Suprapubic skin (tissue), 4 donors: ENCODE results near the gene DEDD2. TPM values are rescaled to one million over a fixed set of nuclear protein-coding genes. Genes with fewer than 3 reads are reported as not detected.

ENCODE experiments used
- DNase-seq, 2 donors: peaks; one replicate each; pipeline ENCODE4 v3.0.0-alpha.2; 2019; ENCODE audit warnings: low spot score in 2 of 2
- H3K27ac ChIP-seq: fragments of 200-600 bp; sonication (generic); one replicate; pipeline ENCODE4 v1.5.1; 2019
- H3K27me3 ChIP-seq: fragments of 200-600 bp; sonication (generic); one replicate; pipeline ENCODE4 v1.5.1; 2019
- H3K36me3 ChIP-seq: fragments of 200-600 bp; sonication (generic); one replicate; pipeline ENCODE4 v1.5.1; 2019
- H3K4me1 ChIP-seq: fragments of 200-600 bp; sonication (generic); one replicate; pipeline ENCODE4 v1.5.1; 2019
- H3K4me3 ChIP-seq: fragments of 200-600 bp; sonication (generic); one replicate; pipeline ENCODE4 v1.5.1; 2019; ENCODE audit warnings: mild to moderate bottlenecking
- H3K9me3 ChIP-seq: fragments of 200-600 bp; sonication (generic); one replicate; pipeline ENCODE4 v1.5.1; 2019
- CTCF ChIP-seq, 2 donors: fragments of 200-600 bp in 1 of 2; fragments of 450-650 bp in 1 of 2; sonication (generic) in 1 of 2; IDR thresholded peaks; one replicate each; pipeline ENCODE4 v1.5.1; 2016 to 2019; ENCODE audit warnings: antibody characterized with exemption in 2 of 2, mild to moderate bottlenecking in 1 of 2, moderate library complexity in 1 of 2
- EP300 ChIP-seq: sonication (generic); formaldehyde crosslinking; IDR thresholded peaks from one replicate; pipeline ENCODE4 v1.6.1; 2017; ENCODE audit warnings: antibody characterized with exemption
- POLR2A ChIP-seq, 2 donors: fragments of 450-650 bp; IDR thresholded peaks; one replicate each; pipeline ENCODE4 v1.6.1; 2017; ENCODE audit warnings: antibody characterized with exemption in 2 of 2, mild to moderate bottlenecking in 2 of 2, moderate library complexity in 2 of 2
- POLR2AphosphoS5 ChIP-seq, 3 donors: sonication (generic); formaldehyde crosslinking; IDR thresholded peaks; one replicate each; pipeline ENCODE4 v1.6.1; 2017; ENCODE audit warnings: antibody characterized with exemption in 3 of 3
- WGBS: methylation state at CpG from one replicate; pipeline ENCODE4 v1.1.5; 2018; 5-methylcytosine and 5-hydroxymethylcytosine counted together
- total RNA-seq, 4 donors: library from RNA; depleted of rRNA; stranded (reverse); fragments of >200 nt; gene quantifications; one replicate each; pipeline ENCODE4 v1.1.0, GENCODE V29; 2016

The DEDD2 gene
- total RNA-seq, 4 donors from 2014 or later: 51.3 to 78.9 (median 65.6) TPM

- TF ChIP-seq CTCF (IDR thresholded peaks at IDR 0.05) (no peak), POLR2A (IDR thresholded peaks at IDR 0.05) (no peak), POLR2AphosphoS5 (IDR thresholded peaks at IDR 0.05) (no peak), EP300 (no peak)
- WGBS: under 1% methylated on average over 34 of the region's 34 CpGs
These were observed 41.4 kb downstream of the DEDD2 start for GRCh38 chr19:42175952-42176648.

GRCh38 chr19:42174958-42175734 is 42.3 kb downstream of the DEDD2 start:
- H3K27me3 ChIP-seq: peaks cover 61% of the 10 kb centered on the region
- DNase-seq: no peak
- TF ChIP-seq POLR2AphosphoS5 (IDR thresholded peaks at IDR 0.05) (no peak), CTCF (IDR thresholded peaks at IDR 0.05) (no peak), EP300 (no peak), POLR2A (IDR thresholded peaks at IDR 0.05) (no peak)

More at GRCh38 chr19:42175952-42176648, 41.4 kb downstream of the DEDD2 start:
- no peaks in the 10 kb centered on the region for H3K36me3 ChIP-seq
- peaks cover 69% of the 10 kb centered on the region for H3K27me3 ChIP-seq
- H3K4me1 ChIP-seq: peaks cover 18% of the 10 kb centered on the region
- H3K27ac ChIP-seq: no peak overlapping the region
- H3K4me3 ChIP-seq: peak overlapping the region; percentile 56
- H3K9me3 ChIP-seq: no peaks in the 10 kb centered on the region
- no peak for DNase-seq

GRCh38 chr19:42174188-42174587 is 43.3 kb downstream of the DEDD2 start:
- no peaks in the 10 kb centered on the region for H3K36me3 ChIP-seq
- H3K9me3 ChIP-seq: no peaks in the 10 kb centered on the region
- no peak for DNase-seq
- H3K27me3 ChIP-seq: peaks cover 56% of the 10 kb centered on the region
- no peak for TF ChIP-seq EP300
- TF ChIP-seq POLR2A (IDR thresholded peaks at IDR 0.05): no peak
- TF ChIP-seq POLR2AphosphoS5 (IDR thresholded peaks at IDR 0.05): no peak
- no peak for TF ChIP-seq CTCF (IDR thresholded peaks at IDR 0.05)
- WGBS: 89% methylated on average over 11 of the region's 11 CpGs
- no peak overlapping the region for H3K27ac ChIP-seq
- H3K4me1 ChIP-seq: peaks cover 18% of the 10 kb centered on the region
- no peak overlapping the region for H3K4me3 ChIP-seq

More at GRCh38 chr19:42174958-42175734, 42.3 kb downstream of the DEDD2 start:
- no peak overlapping the region for H3K4me3 ChIP-seq
- no peaks in the 10 kb centered on the region for H3K36me3 ChIP-seq
- 55% methylated on average over 6 of the region's 6 CpGs for WGBS
- peaks cover 18% of the 10 kb centered on the region for H3K4me1 ChIP-seq
- no peak overlapping the region for H3K27ac ChIP-seq
- no peaks in the 10 kb centered on the region for H3K9me3 ChIP-seq

GRCh38 chr19:42173695-42174094 is 43.8 kb downstream of the DEDD2 start:
- no peak overlapping the region for H3K4me3 ChIP-seq
- DNase-seq: no peak
- H3K27me3 ChIP-seq: peaks cover 51% of the 10 kb centered on the region
- H3K27ac ChIP-seq: no peak overlapping the region
- no peaks in the 10 kb centered on the region for H3K36me3 ChIP-seq
- 67% methylated on average over 4 of the region's 5 CpGs for WGBS
- peaks cover 18% of the 10 kb centered on the region for H3K4me1 ChIP-seq
- no peak for TF ChIP-seq CTCF (IDR thresholded peaks at IDR 0.05)
- no peak for TF ChIP-seq EP300
- TF ChIP-seq POLR2A (IDR thresholded peaks at IDR 0.05): no peak
- TF ChIP-seq POLR2AphosphoS5 (IDR thresholded peaks at IDR 0.05): no peak
- no peaks in the 10 kb centered on the region for H3K9me3 ChIP-seq

GRCh38 chr19:42172261-42172660 is 45.2 kb downstream of the DEDD2 start:
- no peak for DNase-seq
- Histone ChIP-seq H3K36me3 (no peaks in the 10 kb centered on the region), H3K27me3 (peaks cover 37% of the 10 kb centered on the region), H3K9me3 (no peaks in the 10 kb centered on the region), H3K4me1 (peaks cover 16% of the 10 kb centered on the region), H3K27ac (no peak overlapping the region), H3K4me3 (no peak overlapping the region)
- 97% methylated on average over 7 of the region's 7 CpGs for WGBS
- TF ChIP-seq EP300: no peak
- TF ChIP-seq POLR2A (IDR thresholded peaks at IDR 0.05): no peak
- TF ChIP-seq CTCF (IDR thresholded peaks at IDR 0.05): no peak
- TF ChIP-seq POLR2AphosphoS5 (IDR thresholded peaks at IDR 0.05): no peak
